Activated CD8-positive, alpha-beta memory T cell treated with anti-CD3 and anti-CD28 coated beads, Interleukin-2, amount 50 U/mL, for 1 hour (primary cell): ENCODE results near the gene TBC1D24.
"Not testable (repeated sequence)": the region's sequence is repeated elsewhere in the genome, so short reads cannot be mapped to it uniquely, and the experiment has no call there.

Experiments
- DNase-seq: peaks from one replicate; pipeline ENCODE4 v3.0.0-alpha.2; 2020; ENCODE audit errors: extremely low read depth

TBC1D24 gene

GRCh38 chr16:2468725-2469398 lies 6.1 kb upstream of the TBC1D24 start:
- no peak for DNase-seq

- no peak for DNase-seq
These were observed 5.3 kb upstream of the TBC1D24 start for GRCh38 chr16:2469399-2470233.

- DNase-seq = no peak
These were observed 4.7 kb upstream of the TBC1D24 start for GRCh38 chr16:2470234-2470601.

GRCh38 chr16:2470603-2471015 lies 4.3 kb upstream of the TBC1D24 start:
- no peak for DNase-seq

GRCh38 chr16:2471016-2471652 lies 3.8 kb upstream of the TBC1D24 start, which contains the start of gene NTN3:
Gene NTN3 (plus strand): TSS chr16:2471297. CDS start chr16:2471702, 405 bp downstream.
- no peak for DNase-seq

- DNase-seq = no peak
These were observed 3.1 kb upstream of the TBC1D24 start for GRCh38 chr16:2471653-2472487.

GRCh38 chr16:2472488-2472864 lies 2.5 kb upstream of the TBC1D24 start:
- no peak for DNase-seq

GRCh38 chr16:2472885-2473445 lies 2.0 kb upstream of the TBC1D24 start:
- no peak for DNase-seq

- DNase-seq = no peak
These were observed 1.4 kb upstream of the TBC1D24 start for GRCh38 chr16:2473446-2473926.

GRCh38 chr16:2473999-2474876 lies 689 bp upstream of the TBC1D24 start:
- no peak for DNase-seq

GRCh38 chr16:2475413-2476344 lies 752 bp downstream of the TBC1D24 start:
- no peak for DNase-seq

GRCh38 chr16:2476345-2476720 lies 1.4 kb downstream of the TBC1D24 start:
- no peak for DNase-seq

GRCh38 chr16:2476741-2477140 lies 1.8 kb downstream of the TBC1D24 start:
- no peak for DNase-seq

- DNase-seq = no peak
These were observed 2.4 kb downstream of the TBC1D24 start for GRCh38 chr16:2477327-2477726.

GRCh38 chr16:2478279-2478678 lies 3.4 kb downstream of the TBC1D24 start:
- no peak for DNase-seq

- DNase-seq = not testable (repeated sequence)
These were observed 5.1 kb downstream of the TBC1D24 start for GRCh38 chr16:2479996-2480395.

- DNase-seq = no peak
These were observed 6.0 kb downstream of the TBC1D24 start for GRCh38 chr16:2480948-2481347.

GRCh38 chr16:2481676-2482075 lies 6.7 kb downstream of the TBC1D24 start:
- DNase-seq = no peak

GRCh38 chr16:2482249-2482648 lies 7.3 kb downstream of the TBC1D24 start:
- no peak for DNase-seq
